Ectodermal cell (in vitro differentiated cells): ENCODE results near the gene RAB11FIP3.

ENCODE experiments used
- H3K27ac ChIP-seq: 2 replicates; pipeline ENCODE4 v1.7.0; 2013; ENCODE audit warnings: mild to moderate bottlenecking, low read depth, low read length; ENCODE audit not compliant: insufficient read depth, poor library complexity, severe bottlenecking
- H3K27me3 ChIP-seq: 2 replicates; pipeline ENCODE4 v1.7.0; 2013; ENCODE audit warnings: mild to moderate bottlenecking, low read length; ENCODE audit not compliant: insufficient read depth, control insufficient read depth, poor library complexity, severe bottlenecking
- H3K36me3 ChIP-seq: one replicate; pipeline ENCODE4 v1.7.0; 2013; ENCODE audit warnings: low read length; ENCODE audit not compliant: control insufficient read depth, insufficient read depth
- H3K4me1 ChIP-seq: one replicate; pipeline ENCODE4 v1.7.0; 2013; ENCODE audit warnings: low read length; ENCODE audit not compliant: control insufficient read depth, insufficient read depth
- H3K4me3 ChIP-seq: 2 replicates; pipeline ENCODE4 v1.7.0; 2013; ENCODE audit warnings: low read depth, low read length, control low read depth; ENCODE audit not compliant: insufficient read depth
- H3K9me3 ChIP-seq: 2 replicates; pipeline ENCODE4 v1.7.0; 2013; ENCODE audit warnings: mild to moderate bottlenecking, low read length, moderate library complexity; ENCODE audit not compliant: control insufficient read depth
- WGBS, 2 experiments: methylation state at CpG; one replicate each; pipeline ENCODE4 v1.1.7; 2013; ENCODE audit warnings: missing lambda C conversion rate in 2 of 2; 5-methylcytosine and 5-hydroxymethylcytosine counted together

Gene RAB11FIP3

DNA sequence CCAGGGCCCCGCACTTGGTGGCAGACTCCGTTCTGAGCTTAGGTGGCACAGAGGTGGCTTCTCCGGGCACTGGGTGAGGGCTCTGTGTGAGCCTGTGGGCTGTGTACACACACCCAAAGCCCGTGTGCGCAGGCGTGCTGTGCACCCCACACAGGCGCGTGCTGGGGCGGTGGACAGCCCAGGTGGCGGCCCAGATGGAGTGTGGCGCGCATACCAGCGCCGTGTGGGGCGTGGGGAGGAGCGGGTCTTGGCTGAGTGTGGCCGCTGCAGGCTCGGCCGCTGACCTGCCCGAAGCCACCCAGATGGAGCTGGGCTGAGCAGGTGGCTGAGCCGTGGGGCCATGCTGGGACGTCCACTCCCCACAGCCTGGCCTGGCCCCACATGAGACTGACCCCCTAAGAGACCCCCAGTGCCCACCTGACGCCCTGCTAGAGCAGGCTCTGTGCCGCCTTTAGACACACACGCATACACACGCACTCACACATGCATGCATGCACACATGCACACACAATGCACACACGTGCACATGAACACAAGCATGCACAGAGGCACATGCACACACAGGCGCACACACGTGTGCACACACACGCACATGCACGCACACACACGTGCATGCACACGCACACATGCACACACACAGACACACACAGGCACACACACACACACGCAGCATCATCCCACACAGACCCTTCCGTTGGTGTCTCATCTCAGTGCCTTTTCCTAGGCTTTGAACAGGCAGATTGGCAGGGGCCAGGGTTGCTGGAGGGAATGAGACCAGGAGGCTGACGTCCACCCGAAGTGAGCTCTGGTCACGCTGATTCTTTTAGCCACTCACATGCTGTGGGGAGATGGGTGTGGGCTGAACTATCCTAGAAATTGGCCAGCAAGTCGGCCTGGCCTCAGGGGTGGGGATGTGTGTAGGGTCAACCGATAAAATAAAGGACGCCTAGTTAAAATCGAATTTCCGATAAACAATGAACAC is 136.8 kb downstream of the RAB11FIP3 start:
- H3K27ac ChIP-seq: no peak overlapping the region
- H3K27me3 ChIP-seq: peaks cover 50% of the 10 kb centered on the region
- peaks cover 23% of the 10 kb centered on the region for H3K4me1 ChIP-seq
- 89 to 91% methylated on average over 43 of the region's 43 CpGs for WGBS, 2 experiments
- H3K9me3 ChIP-seq: no peaks in the 10 kb centered on the region
- no peaks in the 10 kb centered on the region for H3K36me3 ChIP-seq
- H3K4me3 ChIP-seq: no peak overlapping the region

DNA sequence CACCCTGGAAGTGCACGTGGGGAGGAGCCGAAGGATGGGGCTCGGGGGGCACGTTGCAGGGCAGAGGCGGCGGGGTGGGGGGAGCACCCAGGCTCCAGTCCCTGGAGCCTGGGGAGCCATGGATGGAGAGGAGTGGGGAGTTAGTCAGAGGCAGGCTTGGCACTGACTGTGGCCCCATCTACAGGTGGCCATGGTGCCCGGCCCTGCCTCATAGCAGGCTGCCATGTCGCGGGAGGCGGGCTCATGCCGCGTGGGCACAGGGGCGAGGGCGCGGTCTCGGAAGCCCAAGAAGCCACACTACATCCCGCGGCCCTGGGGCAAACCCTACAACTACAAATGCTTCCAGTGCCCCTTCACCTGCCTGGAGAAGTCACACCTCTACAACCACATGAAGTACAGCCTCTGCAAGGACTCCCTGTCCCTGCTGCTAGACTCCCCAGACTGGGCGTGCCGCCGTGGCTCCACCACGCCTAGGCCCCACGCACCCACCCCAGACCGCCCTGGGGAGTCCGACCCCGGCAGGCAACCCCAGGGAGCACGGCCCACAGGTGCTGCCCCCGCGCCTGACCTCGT is 137.7 kb downstream of the RAB11FIP3 start:
- Histone ChIP-seq H3K27me3 (peaks cover 47% of the 10 kb centered on the region), H3K27ac (no peak overlapping the region), H3K9me3 (no peaks in the 10 kb centered on the region), H3K4me1 (peaks cover 23% of the 10 kb centered on the region), H3K36me3 (no peaks in the 10 kb centered on the region), H3K4me3 (no peak overlapping the region)
- 89 to 93% methylated on average over 30 of the region's 30 CpGs for WGBS, 2 experiments

DNA sequence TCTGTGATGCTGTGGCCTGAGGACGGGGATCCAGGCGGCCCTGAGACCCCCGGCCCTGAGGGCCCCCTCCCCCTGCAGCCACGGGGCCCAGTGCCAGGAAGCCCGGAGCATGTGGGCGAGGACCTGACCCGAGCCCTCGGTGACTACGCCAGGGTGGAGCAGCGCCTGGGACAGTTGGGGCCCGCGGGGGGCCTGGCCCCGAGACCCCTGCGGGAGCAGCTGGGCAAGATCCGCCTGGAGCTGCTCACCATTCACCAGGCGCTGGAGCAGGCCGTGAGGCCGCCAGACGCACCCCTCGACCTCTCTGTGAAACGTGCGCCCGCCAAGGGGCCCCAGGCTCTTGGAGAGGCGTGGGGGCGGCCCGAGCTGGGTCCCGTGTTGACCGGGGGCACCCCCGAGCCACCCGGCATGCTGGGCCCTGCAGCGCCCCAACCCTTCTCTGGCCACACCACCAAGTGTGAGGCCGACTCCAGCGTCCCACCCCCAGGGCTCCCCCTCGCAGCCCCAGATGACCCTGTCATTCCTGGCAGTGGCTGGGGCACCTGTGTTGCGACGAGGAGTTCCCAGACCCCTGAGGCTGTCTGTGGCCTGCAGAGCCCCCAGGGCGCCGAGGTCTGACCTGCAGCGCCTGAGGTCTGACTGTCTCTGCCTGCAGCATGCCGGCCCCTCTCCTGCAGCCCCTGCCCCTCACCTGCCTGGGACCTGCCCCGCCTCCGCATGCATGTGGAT is 139.4 kb downstream of the RAB11FIP3 start:
- H3K4me1 ChIP-seq: peaks cover 30% of the 10 kb centered on the region
- no peaks in the 10 kb centered on the region for H3K9me3 ChIP-seq
- peaks cover 30% of the 10 kb centered on the region for H3K27me3 ChIP-seq
- 93% methylated on average over 42 of the region's 42 CpGs for WGBS, 2 experiments
- no peak overlapping the region for H3K4me3 ChIP-seq
- no peak overlapping the region for H3K27ac ChIP-seq
- no peaks in the 10 kb centered on the region for H3K36me3 ChIP-seq

DNA sequence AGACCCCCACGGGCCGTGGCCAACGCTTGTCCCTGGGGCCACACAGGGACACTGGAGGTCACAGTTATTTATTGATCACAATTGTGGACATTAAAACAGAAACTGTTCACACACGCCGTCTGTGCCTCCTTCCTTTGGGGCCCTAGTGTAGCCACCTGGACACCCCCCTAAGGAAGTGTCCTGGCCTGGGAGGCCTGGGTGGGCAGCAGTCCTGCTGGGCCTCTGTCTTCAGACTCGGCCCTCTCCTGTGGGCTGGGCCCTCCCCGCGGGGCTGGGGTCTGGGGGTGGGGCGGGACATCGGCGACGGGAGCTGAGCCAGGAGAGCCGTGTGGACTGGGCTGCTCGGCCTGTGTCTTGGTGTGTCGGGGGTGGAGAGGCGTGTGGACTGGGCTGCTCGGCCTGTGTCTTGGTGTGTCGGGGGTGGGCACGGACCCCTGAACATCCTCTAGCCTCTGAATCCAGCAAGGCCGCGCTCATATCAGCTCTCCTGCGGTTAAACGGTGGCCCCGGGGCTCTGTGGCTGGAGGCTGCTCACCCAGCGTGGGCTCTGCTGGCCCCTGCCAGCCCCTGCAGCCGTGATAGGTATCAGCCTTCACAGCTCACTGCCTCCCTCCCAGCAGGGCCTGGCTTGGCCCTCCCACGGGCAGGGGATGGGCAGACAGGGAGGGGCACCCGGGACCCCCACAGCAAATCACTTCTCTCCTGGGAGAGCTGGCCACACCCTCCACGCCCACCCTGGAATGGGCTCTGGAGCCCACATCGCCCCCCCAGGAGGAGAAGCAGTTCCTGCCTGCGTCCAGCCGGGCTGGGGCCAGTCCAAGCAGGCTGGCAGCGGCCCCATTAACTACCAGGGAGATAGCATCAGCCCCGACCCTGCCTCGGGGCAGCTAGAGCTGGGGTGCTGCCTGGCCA is 140.2 kb downstream of the RAB11FIP3 start:
- Histone ChIP-seq H3K9me3 (no peaks in the 10 kb centered on the region), H3K4me1 (peaks cover 30% of the 10 kb centered on the region), H3K27me3 (peaks cover 22% of the 10 kb centered on the region), H3K4me3 (no peak overlapping the region), H3K27ac (no peak overlapping the region), H3K36me3 (no peaks in the 10 kb centered on the region)
- WGBS, 2 experiments: 70 to 73% methylated on average over 35 of the region's 35 CpGs

DNA sequence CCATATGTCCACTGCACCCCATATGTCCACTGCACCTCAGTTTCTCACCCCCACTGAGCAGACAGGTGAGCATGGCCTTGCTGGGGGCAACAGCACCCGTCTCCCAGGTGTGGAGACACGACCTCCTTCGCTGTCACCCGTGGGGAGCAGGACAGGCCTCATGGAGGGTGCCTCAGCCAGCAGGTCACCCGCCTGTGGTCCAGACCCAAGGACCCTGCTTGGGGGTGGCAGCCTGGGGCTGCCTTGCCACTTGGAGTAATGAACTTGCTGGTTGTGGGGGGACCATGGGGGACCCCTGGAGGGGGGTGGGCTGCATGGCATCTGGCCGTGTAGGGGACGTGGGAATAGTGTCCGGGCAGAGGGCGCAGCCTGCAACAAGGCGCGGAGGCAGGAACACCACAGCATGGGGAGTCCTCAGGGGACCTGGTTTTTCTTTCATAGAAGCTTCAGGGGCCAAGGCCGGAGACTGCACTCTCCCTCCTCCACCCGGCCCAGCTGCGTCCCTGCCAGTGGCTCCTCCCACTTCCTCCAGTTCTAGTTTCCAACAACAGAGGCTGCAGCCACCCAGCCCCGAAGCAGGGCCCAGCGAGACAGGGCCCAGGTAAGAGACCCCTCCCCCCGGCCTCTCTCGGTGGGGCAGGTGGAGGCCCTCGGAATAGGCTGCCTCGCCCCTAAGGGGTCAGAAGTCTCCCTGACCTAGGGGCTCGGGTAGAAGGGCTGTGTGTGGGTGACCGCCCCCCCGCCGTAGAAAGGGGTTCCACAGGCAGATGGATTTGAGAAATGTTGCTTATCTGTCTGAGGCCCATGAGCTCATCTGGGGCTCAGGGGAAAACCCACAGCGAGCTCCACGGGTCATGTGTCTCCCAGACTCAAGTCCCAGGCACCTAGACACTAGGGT is 141.3 kb downstream of the RAB11FIP3 start, which contains the start of gene NHLRC4:
TSS of gene NHLRC4 (plus strand) at position 531 of the 898 bp plus-strand sequence. CDS start 1,043 bp downstream, outside the sequence.
- H3K9me3 ChIP-seq: no peaks in the 10 kb centered on the region
- H3K4me3 ChIP-seq: no peak within 1 kb of the TSS
- no peak within 1 kb of the TSS for H3K27ac ChIP-seq
- 61 to 62% methylated on average over 26 of the region's 26 CpGs for WGBS, 2 experiments
- peaks cover 12% of the 10 kb centered on the region for H3K27me3 ChIP-seq
- H3K4me1 ChIP-seq: peaks cover 30% of the 10 kb centered on the region
- no peaks in the 10 kb centered on the region for H3K36me3 ChIP-seq

DNA sequence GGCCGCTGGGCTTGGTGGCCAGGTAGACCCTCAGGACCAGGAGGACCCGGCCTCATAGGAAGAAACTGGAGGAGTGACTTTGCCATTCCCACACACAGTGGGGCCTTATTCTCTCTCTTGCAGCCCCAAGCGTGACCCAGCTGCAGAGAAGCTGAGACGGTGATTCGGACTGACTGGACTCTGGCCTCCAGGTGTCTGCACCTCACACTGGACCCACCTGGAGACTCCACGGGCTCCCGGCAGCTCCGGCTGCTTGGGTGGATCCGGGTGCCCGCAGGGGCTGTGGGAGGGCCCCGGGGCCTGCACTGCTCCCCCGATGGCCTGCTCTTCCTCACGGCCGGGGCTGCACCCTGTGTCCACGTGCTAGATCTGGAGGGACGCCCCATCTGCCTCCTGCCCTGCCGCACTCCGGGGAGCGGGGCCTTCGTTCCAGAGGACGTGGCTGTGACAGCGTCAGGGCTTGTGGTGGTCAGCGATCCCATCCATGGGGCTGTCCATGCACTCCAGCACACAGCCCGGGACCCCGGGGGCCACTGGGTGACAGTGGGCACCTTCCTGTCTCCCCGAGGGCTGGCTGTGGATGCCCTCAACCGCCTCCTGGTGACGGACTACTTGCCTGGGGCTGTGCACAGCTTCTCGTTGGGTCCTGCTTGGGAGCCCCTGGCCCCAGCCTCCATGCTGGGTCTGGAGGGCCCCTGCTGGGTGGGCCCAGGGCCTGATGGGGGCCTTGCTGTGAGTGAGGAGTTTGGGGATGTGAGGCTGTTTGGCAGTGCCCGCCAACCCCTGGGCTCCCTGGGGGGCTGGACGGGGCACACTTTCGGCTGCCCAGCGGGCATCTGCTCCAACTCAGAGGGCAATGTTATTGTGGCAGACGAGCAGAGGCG is 142.2 kb downstream of the RAB11FIP3 start:
- Histone ChIP-seq H3K4me3 (no peak overlapping the region), H3K4me1 (peaks cover 32% of the 10 kb centered on the region), H3K27me3 (peaks cover 3% of the 10 kb centered on the region), H3K36me3 (no peaks in the 10 kb centered on the region), H3K9me3 (no peaks in the 10 kb centered on the region), H3K27ac (no peak overlapping the region)
- WGBS, 2 experiments: 93 to 95% methylated on average over 35 of the region's 35 CpGs

DNA sequence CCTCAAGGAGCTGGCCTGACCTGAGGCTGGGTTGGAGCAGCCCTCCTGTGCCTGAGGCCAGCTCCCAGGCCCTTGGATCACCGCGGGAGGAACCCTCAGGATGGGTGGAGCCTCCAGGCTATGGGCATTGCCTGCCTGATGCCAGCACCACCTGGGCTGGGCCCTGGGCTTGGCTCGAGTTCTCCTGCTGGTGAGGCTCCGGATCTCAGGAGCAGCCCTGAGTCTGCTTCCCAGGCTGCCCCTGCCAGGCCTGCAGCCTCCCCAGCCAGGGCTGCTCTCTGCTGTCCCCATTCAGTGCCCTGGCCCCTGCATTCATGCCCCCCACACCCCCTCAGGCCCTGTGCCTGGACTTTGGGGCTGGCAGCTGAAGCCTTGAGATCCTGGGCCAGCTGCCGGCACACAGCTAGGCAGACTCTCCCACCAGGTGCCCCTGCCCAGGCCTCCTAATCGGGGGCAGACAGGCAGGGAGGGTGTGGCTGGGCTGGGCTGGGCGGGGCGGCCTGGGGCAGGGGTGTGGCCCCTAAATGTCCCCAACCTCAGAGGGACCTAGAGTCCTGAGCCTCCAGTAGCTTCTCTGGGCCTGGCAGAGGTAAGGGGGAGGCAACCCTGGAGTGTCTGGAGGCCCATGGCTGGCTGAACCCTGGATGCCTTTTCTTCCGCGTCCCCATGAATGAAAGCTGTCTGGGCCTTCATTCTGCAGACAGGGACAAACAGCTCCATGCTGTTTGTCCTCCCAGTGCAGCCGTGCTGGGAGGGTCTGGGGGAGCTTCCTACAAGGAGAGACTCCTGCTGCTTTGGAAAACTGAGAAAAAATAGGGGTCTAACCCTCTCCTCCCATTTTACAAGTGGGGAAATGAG is 143.2 kb downstream of the RAB11FIP3 start:
- Histone ChIP-seq H3K9me3 (no peaks in the 10 kb centered on the region), H3K27me3 (no peaks in the 10 kb centered on the region), H3K4me3 (peak overlapping the region; percentile 65), H3K4me1 (peaks cover 32% of the 10 kb centered on the region), H3K27ac (no peak overlapping the region), H3K36me3 (no peaks in the 10 kb centered on the region)
- 73 to 75% methylated on average over 11 of the region's 11 CpGs for WGBS, 2 experiments
